Measurements from ENCODE around the gene SYNE2.

- TF ChIP-seq EZH2phosphoT487 (conservative IDR thresholded peaks at IDR 0.05; ENCODE audit: low read length), result no peak
- TF ChIP-seq CTCF (IDR thresholded peaks at IDR 0.05; ENCODE audit: insufficient read depth, low read length, poor library complexity, severe bottlenecking), result no peak
Measured at GRCh38 chr14:64000749-64001148, 147.9 kb downstream of the SYNE2 start.

Measured in SU-DHL-6 (cell line).